Suppressor macrophage treated with lipopolysaccharide for 4 hours (primary cell): ENCODE data around the gene GALNS.
A peak's percentile ranks its signal among the peaks of the same experiment; 100 is the strongest.

Experiments used
- DNase-seq: peaks from one replicate; pipeline ENCODE4 v3.0.0-alpha.2; 2020

Gene GALNS

GRCh38 chr16:88814144-88814502 lies 42.6 kb downstream of the GALNS start:
- no peak for DNase-seq

DNA sequence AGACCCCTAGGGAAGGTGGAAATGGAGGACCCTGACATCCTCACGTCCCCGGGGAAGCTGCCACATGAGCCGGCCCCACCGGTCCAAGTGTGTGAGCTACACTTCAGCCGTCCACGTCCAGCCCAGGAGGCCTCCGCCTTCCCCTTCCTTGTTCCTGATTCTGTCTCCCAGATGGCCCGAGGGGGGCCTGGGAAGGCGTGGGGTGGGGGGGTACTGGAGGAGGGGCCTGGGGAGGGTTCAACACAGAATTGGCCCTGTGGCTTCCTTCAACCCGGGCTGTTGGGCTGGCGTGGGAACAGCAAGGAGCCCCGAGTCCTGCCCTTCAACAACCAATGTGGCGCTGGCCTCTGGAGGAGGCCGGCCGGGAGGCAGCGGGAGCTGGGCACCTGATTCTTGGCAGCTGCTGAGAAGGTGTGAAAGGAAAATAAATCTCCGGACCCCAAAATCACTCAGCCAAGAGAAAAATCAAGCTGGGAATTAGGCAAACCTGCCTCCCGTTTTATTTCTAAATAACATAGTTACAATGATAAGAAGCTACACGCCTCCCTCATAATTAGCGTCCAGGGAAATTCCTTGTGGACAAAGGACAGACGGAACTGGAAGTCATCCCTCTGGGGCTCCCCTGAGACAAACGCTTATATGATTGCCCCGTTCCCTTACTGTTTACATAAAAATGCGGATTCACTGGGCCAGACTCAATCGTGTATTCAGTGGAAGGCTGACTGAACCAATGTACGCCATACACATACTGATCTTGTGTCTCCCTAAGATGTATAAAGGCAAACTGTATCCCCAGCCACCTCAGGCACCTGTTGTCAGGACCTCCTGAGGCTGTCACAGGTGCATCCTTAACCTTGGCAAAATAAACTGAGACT lies 43.2 kb downstream of the GALNS start:
- DNase-seq: no peak

GRCh38 chr16:88812513-88813268 lies 44.1 kb downstream of the GALNS start:
- peak; percentile 59 for DNase-seq

GRCh38 chr16:88811769-88812512 lies 44.8 kb downstream of the GALNS start, which contains the start of gene APRT:
TSS of gene APRT (minus strand) at chr16:88811928. CDS start at chr16:88811899, 29 bp downstream.
- DNase-seq: peak; percentile 97

GRCh38 chr16:88810912-88811768 lies 45.6 kb downstream of the GALNS start:
- DNase-seq: peak; percentile 82

- DNase-seq: peak; percentile 73
Measured at GRCh38 chr16:88810166-88810911, 46.4 kb downstream of the GALNS start.

DNA sequence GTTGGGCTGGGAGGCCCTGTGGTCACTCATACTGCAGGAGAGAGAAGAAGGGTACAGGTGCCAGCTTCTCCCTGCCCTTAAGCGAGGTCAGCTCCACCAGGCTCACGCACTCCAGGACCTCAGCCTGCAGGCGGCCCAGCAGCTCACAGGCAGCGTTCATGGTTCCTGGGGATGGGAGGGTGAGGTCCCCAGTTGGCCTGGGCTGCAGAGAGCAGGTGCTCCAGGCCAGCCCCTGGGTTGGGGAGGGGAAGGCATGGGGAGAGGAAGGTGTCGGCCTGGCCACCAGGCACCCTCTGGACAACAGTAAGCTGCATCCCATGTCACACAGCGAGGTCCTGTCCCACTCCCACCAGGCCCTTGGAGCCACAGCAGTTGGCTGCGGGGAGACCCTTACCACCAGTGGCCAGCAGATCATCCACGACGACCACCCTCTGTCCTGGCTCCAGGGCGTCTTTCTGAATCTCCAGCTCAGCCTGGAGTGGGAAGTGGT lies 47.0 kb downstream of the GALNS start:
- DNase-seq: no peak

DNA sequence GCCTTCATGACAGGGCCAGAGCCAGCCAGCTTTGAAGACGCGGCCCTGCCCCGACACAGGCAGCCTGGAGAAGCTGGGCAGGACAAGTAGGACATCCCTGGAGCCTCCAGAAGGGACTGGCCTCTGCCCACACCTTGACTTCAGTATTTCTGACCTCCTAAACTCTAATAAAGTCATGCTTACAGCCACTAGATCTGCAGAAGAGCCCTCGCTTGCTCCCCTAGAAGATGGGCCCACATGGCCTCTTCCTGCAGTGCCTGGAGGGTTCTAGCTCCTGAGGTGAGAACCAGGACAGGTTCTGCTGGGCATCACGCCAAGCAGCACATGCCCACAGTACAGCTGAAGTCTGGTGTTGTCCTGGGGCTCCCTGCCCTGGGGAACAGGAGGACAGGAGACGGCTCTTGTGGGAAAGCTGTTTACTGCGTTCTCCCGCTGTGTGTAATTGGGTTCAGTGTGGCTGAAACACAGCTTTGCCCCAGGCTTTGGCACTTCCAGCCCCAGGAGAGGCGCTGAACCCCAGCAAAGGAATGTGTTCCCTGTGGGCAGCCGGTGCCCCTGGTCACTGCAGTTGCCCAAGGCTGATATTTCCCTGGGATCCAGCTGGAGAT lies 47.6 kb downstream of the GALNS start:
- DNase-seq: no peak

DNA sequence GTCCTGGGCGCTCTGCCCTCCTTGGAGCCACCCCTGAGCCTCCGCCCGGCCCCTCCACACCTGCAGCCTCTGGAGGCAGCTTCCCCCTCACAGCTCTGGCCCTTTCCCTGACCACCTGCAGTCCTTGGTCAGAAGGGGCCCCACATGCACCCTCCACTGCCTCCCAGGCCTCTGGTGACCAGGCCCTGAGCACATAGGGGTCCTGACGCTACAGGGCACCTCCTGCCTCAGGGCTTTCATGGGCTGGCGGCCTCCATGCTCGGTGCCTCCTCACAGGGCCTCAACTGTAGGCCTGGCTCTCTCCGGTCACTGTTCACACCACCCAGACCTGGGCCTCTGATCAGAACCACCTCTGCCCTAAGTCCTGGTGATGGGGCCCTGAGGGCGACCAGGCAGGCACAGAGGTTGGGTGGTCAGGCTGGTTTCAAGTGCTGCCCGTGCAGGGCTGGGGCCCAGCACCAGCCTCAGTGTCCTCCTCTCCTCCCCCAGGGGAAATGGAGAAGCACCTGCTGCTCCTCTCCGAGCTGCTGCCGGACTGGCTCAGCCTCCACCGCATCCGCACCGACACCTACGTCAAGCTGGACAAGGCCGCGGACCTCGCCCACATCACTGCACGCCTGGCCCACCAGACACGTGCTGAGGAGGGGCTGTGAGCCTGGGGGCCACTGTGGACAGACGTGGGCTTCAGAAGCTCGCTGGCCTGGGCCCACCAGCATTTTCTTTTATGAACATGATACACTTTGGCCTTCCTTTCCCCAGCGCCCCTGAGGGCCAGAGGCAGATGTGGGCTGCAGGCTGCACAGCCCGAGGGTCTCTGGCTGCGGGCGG lies 48.9 kb downstream of the GALNS start:
- DNase-seq: no peak

GRCh38 chr16:88807142-88807625 lies 49.6 kb downstream of the GALNS start:
- DNase-seq: no peak

DNA sequence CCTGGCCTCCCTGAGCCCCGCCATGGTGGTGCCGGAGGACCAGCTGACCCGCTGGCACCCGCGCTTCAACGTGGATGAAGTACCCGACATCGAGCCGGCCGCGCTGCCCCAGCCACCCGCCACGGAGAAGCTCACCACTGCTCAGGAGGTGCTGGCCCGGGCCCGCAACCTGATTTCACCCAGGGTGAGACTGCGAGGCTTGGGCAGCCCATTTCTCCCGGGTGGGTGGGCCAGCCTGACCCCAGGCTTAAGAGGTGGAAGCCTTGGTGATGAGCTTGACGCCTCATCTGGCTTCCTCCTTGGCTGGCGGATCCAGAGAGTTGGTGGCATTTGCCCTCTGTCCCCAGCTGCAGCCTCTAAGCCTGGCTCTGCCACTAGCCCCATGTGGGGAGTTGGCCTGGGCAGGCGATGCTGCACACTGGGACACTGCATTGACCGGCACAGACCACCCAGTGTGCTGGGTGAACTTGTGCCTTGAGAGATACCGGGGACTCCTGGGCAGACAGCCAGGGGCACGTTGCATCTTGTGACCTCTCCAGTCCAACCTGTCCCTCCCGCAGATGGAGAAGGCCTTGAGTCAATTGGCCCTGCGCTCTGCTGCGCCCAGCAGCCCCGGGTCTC lies 50.1 kb downstream of the GALNS start:
- DNase-seq: no peak

GRCh38 chr16:88805887-88806393 lies 50.8 kb downstream of the GALNS start:
- DNase-seq: no peak

- DNase-seq: no peak
Measured at GRCh38 chr16:88805340-88805715, 51.4 kb downstream of the GALNS start.

DNA sequence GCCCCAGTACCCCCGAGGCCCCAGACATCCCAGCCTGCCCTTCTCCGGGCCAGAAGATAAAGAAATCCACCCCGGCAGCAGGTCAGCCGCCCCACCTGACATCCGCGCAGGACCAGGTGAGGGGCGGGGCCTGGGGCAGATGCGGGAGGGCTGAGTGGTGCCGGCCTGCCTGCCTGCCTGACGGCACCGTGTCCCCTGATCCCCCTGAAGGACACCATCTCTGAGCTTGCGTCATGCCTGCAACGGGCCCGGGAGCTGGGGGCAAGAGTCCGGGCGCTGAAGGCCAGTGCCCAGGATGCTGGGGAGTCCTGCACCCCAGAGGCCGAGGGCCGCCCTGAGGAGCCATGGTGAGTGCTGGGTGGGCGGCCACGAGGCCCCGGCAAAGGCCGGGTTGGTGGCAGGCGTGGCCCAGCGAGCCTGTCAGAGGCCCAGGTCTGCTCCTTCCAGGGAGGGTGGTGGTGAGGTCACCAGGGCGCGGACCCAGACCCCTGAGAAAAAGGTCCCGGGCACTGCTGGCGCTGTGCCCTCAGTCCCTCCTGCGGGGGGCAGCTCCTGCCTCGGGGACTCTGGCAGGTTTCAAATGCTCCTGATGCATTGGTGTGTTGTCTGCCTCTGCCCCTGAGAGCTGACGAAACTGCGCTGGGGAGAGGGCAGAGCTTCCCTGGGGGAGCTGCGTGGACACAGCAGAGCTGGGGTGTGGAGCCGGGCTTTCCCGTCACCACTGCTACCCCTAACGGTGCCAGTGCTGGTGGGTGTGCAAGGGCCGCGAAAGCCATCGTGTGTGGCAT lies 52.0 kb downstream of the GALNS start:
- DNase-seq: no peak

DNA sequence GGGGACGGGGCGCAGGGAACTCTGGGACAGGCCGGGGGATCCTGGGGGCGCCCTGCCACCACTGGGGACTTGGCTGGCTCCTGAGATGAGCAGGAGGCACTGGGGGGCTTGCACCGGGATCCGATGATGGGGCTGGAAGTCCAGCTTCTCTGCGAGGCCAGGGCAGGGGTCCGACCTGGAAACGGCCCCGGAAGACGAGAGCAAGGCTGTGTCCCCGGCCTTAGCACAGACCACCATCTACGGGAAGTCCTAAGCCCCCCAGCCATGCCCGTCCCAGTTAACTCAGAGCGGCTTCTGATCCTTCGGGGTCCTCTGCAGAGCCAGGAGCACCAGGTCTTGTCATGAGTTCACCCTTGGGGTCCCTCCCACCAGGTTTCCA lies 52.6 kb downstream of the GALNS start:
- DNase-seq: no peak

GRCh38 chr16:88803264-88803987 lies 53.3 kb downstream of the GALNS start, which contains the start of gene CDT1:
TSS of gene CDT1 (plus strand) at chr16:88803789. CDS start at chr16:88803832, 43 bp downstream.
- DNase-seq: peak; percentile 96

DNA sequence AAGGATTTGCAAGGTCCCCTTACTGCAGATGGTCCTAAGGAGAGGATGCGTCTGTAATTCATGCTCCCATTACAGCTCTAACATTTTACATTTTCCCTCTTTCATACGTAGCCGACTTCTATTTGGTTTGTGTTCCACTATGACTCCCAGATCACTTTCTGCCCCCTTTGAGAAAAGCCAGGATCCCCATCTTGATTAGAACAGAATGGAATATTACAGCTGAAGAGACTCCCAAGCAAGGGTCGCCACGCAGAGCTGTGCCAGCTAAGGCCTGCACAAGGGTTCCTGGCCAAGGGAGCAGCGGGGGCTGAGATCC lies 56.5 kb downstream of the GALNS start:
- DNase-seq: no peak
